Astrocyte (in vitro differentiated cells and primary cell): ENCODE results near the gene MARCHF9. TPM values are rescaled to one million over a fixed set of nuclear protein-coding genes. Genes with fewer than 3 reads are reported as not detected.

Experiments
- DNase-seq: peaks from one replicate; pipeline ENCODE4 v3.0.0-alpha.2; 2010; ENCODE audit warnings: low read depth
- FAIRE-seq: peaks from 2 replicates; lab custom pipeline; 2011; peaks lifted over from hg19 to GRCh38; lab: Jason Lieb, UNC
- H2AFZ ChIP-seq: 2 replicates; pipeline ENCODE4 v1.6.0; 2012; ENCODE audit warnings: low read depth, low read length, inconsistent platforms
- H3K27ac ChIP-seq: 2 replicates; pipeline ENCODE4 v1.5.1; 2011; ENCODE audit warnings: low read depth, low read length, inconsistent platforms
- H3K27me3 ChIP-seq: 2 replicates; pipeline ENCODE4 v1.6.0; 2011; ENCODE audit warnings: low read length, inconsistent platforms; ENCODE audit not compliant: insufficient read depth
- H3K36me3 ChIP-seq: 2 replicates; pipeline ENCODE4 v1.5.1; 2011; ENCODE audit warnings: low read length, inconsistent platforms; ENCODE audit not compliant: insufficient read depth
- H3K4me1 ChIP-seq: 2 replicates; pipeline ENCODE4 v1.5.1; 2011; ENCODE audit warnings: low read length, inconsistent platforms; ENCODE audit not compliant: insufficient read depth
- H3K4me2 ChIP-seq: 2 replicates; pipeline ENCODE4 v1.6.0; 2012; ENCODE audit warnings: low read length, inconsistent platforms
- H3K4me3 ChIP-seq: 2 replicates; pipeline ENCODE4 v1.5.1; 2011; ENCODE audit warnings: low read depth, mild to moderate bottlenecking, low read length, inconsistent platforms; ENCODE audit not compliant: insufficient read depth
- H3K79me2 ChIP-seq: 2 replicates; pipeline ENCODE4 v1.6.0; 2012; ENCODE audit warnings: mild to moderate bottlenecking, low read length, inconsistent platforms; ENCODE audit not compliant: insufficient read depth
- H3K9ac ChIP-seq: 2 replicates; pipeline ENCODE4 v1.6.0; 2012; ENCODE audit warnings: mild to moderate bottlenecking, low read length, inconsistent platforms
- H3K9me3 ChIP-seq: 2 replicates; pipeline ENCODE4 v1.5.1; 2012; ENCODE audit warnings: low read depth, mild to moderate bottlenecking, low read length, inconsistent platforms; ENCODE audit not compliant: insufficient read depth
- H4K20me1 ChIP-seq: 2 replicates; pipeline ENCODE4 v1.6.0; 2012; ENCODE audit warnings: low read length, inconsistent platforms; ENCODE audit not compliant: insufficient read depth
- H3K27ac Mint-ChIP-seq: one replicate; pipeline ENCODE4 v1.8.0; 2021; ENCODE audit warnings: mild to moderate bottlenecking, mixed read lengths; ENCODE audit not compliant: unreplicated experiment
- H3K27me3 Mint-ChIP-seq: one replicate; pipeline ENCODE4 v1.8.0; 2021; ENCODE audit warnings: low read depth, mixed read lengths; ENCODE audit not compliant: unreplicated experiment
- H3K36me3 Mint-ChIP-seq: one replicate; pipeline ENCODE4 v1.8.0; 2021; ENCODE audit warnings: low read depth, mixed read lengths; ENCODE audit not compliant: unreplicated experiment
- H3K4me1 Mint-ChIP-seq: one replicate; pipeline ENCODE4 v1.8.0; 2021; ENCODE audit warnings: low read depth, mixed read lengths; ENCODE audit not compliant: unreplicated experiment
- H3K4me3 Mint-ChIP-seq: one replicate; pipeline ENCODE4 v1.8.0; 2021; ENCODE audit warnings: mild to moderate bottlenecking, moderate library complexity, mixed read lengths; ENCODE audit not compliant: unreplicated experiment
- H3K9me3 Mint-ChIP-seq: one replicate; pipeline ENCODE4 v1.8.0; 2021; ENCODE audit warnings: mild to moderate bottlenecking, mixed read lengths; ENCODE audit not compliant: unreplicated experiment
- EZH2 ChIP-seq: IDR thresholded peaks from 2 replicates; pipeline ENCODE4 v1.6.1; 2012; ENCODE audit warnings: mild to moderate bottlenecking, low read length, inconsistent platforms; ENCODE audit not compliant: insufficient read depth
- total RNA-seq: library from RNA; stranded (reverse); gene quantifications from 2 replicates; pipeline ENCODE4 v1.2.1, GENCODE V29; 2021
- TF ChIP-seq, protein P1 (sequence below): IDR thresholded peaks from 2 replicates; pipeline ENCODE4 v1.5.1; 2011; ENCODE audit warnings: low read depth, mild to moderate bottlenecking, inconsistent platforms, low read length, moderate library complexity; ENCODE audit not compliant: insufficient read depth

Gene MARCHF9
- total RNA-seq, 1 donor from 2014 or later, result 13.0 TPM

DNA sequence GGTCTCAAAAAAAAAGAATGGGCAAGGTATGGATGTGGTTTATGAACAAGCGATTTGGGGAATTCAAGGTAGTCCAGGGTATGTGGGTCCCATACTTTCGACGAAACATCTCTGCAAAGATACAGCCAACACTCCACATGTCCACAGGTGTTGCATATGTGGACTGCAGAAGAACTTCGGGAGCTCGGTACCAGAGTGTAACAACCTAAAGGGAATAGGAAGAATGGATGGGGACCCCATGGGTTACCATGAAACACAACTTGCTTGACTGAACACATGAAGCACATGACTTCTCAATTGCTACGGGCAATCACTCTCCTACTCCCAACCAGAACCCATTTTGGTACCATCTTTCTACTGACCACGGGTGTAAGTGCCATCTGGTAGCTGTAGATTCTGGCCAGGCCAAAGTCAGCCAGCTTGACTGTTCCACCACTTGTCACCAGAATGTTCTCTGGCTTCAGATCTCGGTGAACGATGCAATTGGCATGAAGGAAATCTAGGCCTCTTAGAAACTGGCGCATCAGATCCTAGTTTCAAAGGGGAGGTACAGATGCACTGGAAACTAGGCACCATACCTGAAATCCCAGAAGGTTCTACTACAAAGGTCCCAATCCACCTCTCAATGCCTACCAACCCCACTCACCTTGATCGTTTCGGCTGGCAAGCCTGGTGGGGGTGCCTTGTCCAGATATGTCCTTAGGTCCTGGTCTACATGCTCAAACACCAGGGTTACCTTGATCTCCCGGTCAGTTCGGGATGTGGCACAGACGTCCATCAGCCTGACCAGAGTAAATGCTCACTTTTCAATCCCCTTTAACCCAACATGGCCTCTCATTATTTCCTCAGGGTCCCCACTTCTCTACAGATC, 4.1 kb upstream of the MARCHF9 start:
- Mint-ChIP-seq H3K4me1 (peaks cover 26% of the 10 kb centered on the region), H3K36me3 (peaks cover 37% of the 10 kb centered on the region), H3K4me3 (peak overlapping the region; percentile 91), H3K27ac (peak overlapping the region; percentile 94), H3K9me3 (no peaks in the 10 kb centered on the region), H3K27me3 (no peaks in the 10 kb centered on the region)
- peak overlapping the region; percentile 76 for H3K4me3 ChIP-seq
- peaks cover 31% of the 10 kb centered on the region for H3K36me3 ChIP-seq
- no peak for TF ChIP-seq EZH2
- TF ChIP-seq, protein P1, sequence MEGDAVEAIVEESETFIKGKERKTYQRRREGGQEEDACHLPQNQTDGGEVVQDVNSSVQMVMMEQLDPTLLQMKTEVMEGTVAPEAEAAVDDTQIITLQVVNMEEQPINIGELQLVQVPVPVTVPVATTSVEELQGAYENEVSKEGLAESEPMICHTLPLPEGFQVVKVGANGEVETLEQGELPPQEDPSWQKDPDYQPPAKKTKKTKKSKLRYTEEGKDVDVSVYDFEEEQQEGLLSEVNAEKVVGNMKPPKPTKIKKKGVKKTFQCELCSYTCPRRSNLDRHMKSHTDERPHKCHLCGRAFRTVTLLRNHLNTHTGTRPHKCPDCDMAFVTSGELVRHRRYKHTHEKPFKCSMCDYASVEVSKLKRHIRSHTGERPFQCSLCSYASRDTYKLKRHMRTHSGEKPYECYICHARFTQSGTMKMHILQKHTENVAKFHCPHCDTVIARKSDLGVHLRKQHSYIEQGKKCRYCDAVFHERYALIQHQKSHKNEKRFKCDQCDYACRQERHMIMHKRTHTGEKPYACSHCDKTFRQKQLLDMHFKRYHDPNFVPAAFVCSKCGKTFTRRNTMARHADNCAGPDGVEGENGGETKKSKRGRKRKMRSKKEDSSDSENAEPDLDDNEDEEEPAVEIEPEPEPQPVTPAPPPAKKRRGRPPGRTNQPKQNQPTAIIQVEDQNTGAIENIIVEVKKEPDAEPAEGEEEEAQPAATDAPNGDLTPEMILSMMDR, result no peak
- no peak overlapping the region for H2AFZ ChIP-seq
- peak overlapping the region; percentile 95 for H3K4me2 ChIP-seq
- no peak for FAIRE-seq
- H3K79me2 ChIP-seq, result peaks cover 34% of the 10 kb centered on the region
- no peak for DNase-seq
- H4K20me1 ChIP-seq, result peaks cover 13% of the 10 kb centered on the region
- no peaks in the 10 kb centered on the region for H3K9me3 ChIP-seq
- H3K9ac ChIP-seq, result peak overlapping the region; percentile 97
- H3K4me1 ChIP-seq, result peaks cover 23% of the 10 kb centered on the region
- peak overlapping the region; percentile 95 for H3K27ac ChIP-seq
- peaks cover 6% of the 10 kb centered on the region for H3K27me3 ChIP-seq

DNA sequence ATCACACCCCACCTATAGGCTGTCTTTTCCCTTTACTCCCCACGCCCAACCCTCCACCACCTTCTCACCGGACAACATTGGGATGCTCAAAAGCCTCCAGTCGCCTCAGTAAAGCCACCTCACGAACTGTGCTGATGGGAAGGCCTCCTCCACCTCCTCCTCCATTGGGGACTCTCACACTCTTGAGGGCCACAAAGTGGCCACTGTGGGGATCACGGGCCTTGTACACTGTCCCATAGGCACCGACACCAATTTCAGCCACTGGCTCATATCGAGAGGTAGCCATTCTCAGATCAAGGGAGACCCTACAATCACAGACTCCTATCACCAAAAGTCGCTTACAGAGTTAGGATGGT, 3.5 kb upstream of the MARCHF9 start:
- Mint-ChIP-seq H3K4me1 (peaks cover 25% of the 10 kb centered on the region), H3K4me3 (peak overlapping the region; percentile 91), H3K27ac (peak overlapping the region; percentile 94), H3K9me3 (no peaks in the 10 kb centered on the region), H3K27me3 (no peaks in the 10 kb centered on the region), H3K36me3 (peaks cover 32% of the 10 kb centered on the region)
- Histone ChIP-seq H4K20me1 (peaks cover 13% of the 10 kb centered on the region), H3K79me2 (peaks cover 34% of the 10 kb centered on the region), H3K36me3 (peaks cover 28% of the 10 kb centered on the region), H3K4me2 (peak overlapping the region; percentile 95), H2AFZ (peak overlapping the region; percentile 78), H3K9ac (peak overlapping the region; percentile 97), H3K27ac (peak overlapping the region; percentile 95), H3K4me1 (peaks cover 21% of the 10 kb centered on the region), H3K27me3 (peaks cover 11% of the 10 kb centered on the region), H3K9me3 (no peaks in the 10 kb centered on the region), H3K4me3 (peak overlapping the region; percentile 76)
- FAIRE-seq, result no peak
- DNase-seq, result no peak
- TF ChIP-seq, protein P1, result no peak
- TF ChIP-seq EZH2, result no peak
